H1 (cell line): ENCODE results near the gene KREMEN1. TPM values are rescaled to one million over a fixed set of nuclear protein-coding genes. Genes with fewer than 3 reads are reported as not detected.

Experiments used
- CTCF ChIA-PET: fragments of 300-600 bp; sonication (Branson Sonifier 250); formaldehyde crosslinking; loops from one replicate; lab custom pipeline; 2021; ENCODE audit not compliant: partially characterized antibody; lab: Charles Lee
- POLR2A ChIA-PET: fragments of 300-600 bp; sonication (Branson Sonifier 250); formaldehyde crosslinking; loops from one replicate; lab custom pipeline; 2021; ENCODE audit warnings: inconsistent platforms; ENCODE audit not compliant: partially characterized antibody; lab: Charles Lee
- DNase-seq, 2 experiments: peaks; one replicate each; pipeline versions ENCODE4 v3.0.0 to v3.0.0-alpha.2; 2010 to 2022; ENCODE audit warnings: low spot score in 2 of 2, low read depth in 1 of 2, mixed read lengths in 1 of 2
- FAIRE-seq: peaks from 2 replicates; lab custom pipeline; 2011; peaks lifted over from hg19 to GRCh38; lab: Jason Lieb, UNC
- H2AFZ ChIP-seq: 2 replicates; pipeline ENCODE4 v1.8.1; 2012; ENCODE audit warnings: low read length, inconsistent platforms
- H2AK5ac ChIP-seq: 2 replicates; pipeline ENCODE4 v1.6.1; 2013; ENCODE audit warnings: low read depth, low read length
- H2BK120ac ChIP-seq: replicated peaks from 2 replicates; pipeline ENCODE3; 2013; ENCODE audit warnings: low read depth, low read length, inconsistent platforms
- H2BK12ac ChIP-seq: 2 replicates; pipeline ENCODE4 v1.6.1; 2013; ENCODE audit warnings: low read depth, low read length
- H2BK15ac ChIP-seq: 2 replicates; pipeline ENCODE4 v1.6.1; 2013; ENCODE audit warnings: low read length
- H2BK20ac ChIP-seq: 2 replicates; pipeline ENCODE4 v1.6.1; 2013; ENCODE audit warnings: low read length
- H2BK5ac ChIP-seq: 2 replicates; pipeline ENCODE4 v1.6.1; 2013; ENCODE audit warnings: low read depth, low read length
- H3K14ac ChIP-seq: 2 replicates; pipeline ENCODE4 v1.6.1; 2013; ENCODE audit warnings: inconsistent platforms; ENCODE audit not compliant: insufficient read length
- H3K18ac ChIP-seq: 2 replicates; pipeline ENCODE4 v1.6.1; 2013; ENCODE audit warnings: low read length; ENCODE audit errors: extremely low read depth
- H3K23ac ChIP-seq: 2 replicates; pipeline ENCODE4 v1.6.1; 2013; ENCODE audit warnings: inconsistent platforms; ENCODE audit not compliant: insufficient read length
- H3K23me2 ChIP-seq: 2 replicates; pipeline ENCODE4 v1.6.1; 2013; ENCODE audit warnings: low read depth, low read length
- H3K27ac ChIP-seq: 2 replicates; pipeline ENCODE4 v1.6.1; 2011; ENCODE audit warnings: low read depth, low read length, inconsistent platforms
- H3K27me3 ChIP-seq, 4 experiments: replicated peaks in 1 of 4; 1 replicate in 1 of 4; 2 replicates in 3 of 4; pipeline versions ENCODE4 v1.6.1 to v1.8.1; 2011 to 2013; ENCODE audit warnings: low read length in 3 of 4, mild to moderate bottlenecking in 3 of 4, inconsistent platforms in 2 of 4, mixed read lengths in 2 of 4, moderate library complexity in 1 of 4; ENCODE audit not compliant: control insufficient read depth in 3 of 4, insufficient read depth in 3 of 4; ENCODE audit errors: extremely low read depth in 1 of 4
- H3K36me3 ChIP-seq, 4 experiments: 2 replicates each; pipeline versions ENCODE4 v1.6.1 to v1.8.1; 2011 to 2013; ENCODE audit warnings: mild to moderate bottlenecking in 4 of 4, low read length in 3 of 4, moderate library complexity in 2 of 4, control low read depth in 1 of 4, inconsistent platforms in 1 of 4; ENCODE audit not compliant: insufficient read depth in 4 of 4, control insufficient read depth in 2 of 4
- H3K4ac ChIP-seq: replicated peaks from 2 replicates; pipeline ENCODE3; 2013; ENCODE audit warnings: low read length, low read depth, mixed read lengths, inconsistent platforms; ENCODE audit not compliant: insufficient read length
- H3K4me1 ChIP-seq, 4 experiments: replicated peaks in 1 of 4; 1 replicate in 1 of 4; 2 replicates in 3 of 4; pipeline versions ENCODE4 v1.6.1 to v1.8.1; 2011 to 2013; ENCODE audit warnings: low read length in 3 of 4, inconsistent platforms in 2 of 4, mixed read lengths in 1 of 4; ENCODE audit not compliant: insufficient read depth in 4 of 4, control insufficient read depth in 3 of 4
- H3K4me2 ChIP-seq, 2 experiments: 2 replicates each; pipeline versions ENCODE4 v1.6.1 to v1.8.1; 2011 to 2013; ENCODE audit warnings: low read depth in 2 of 2, low read length in 2 of 2, control low read depth in 1 of 2, inconsistent platforms in 1 of 2, mild to moderate bottlenecking in 1 of 2; ENCODE audit not compliant: insufficient read depth in 1 of 2
- H3K4me3 ChIP-seq, 4 experiments: fragments of 200-600, 300-600 bp in 1 of 4; sonication (generic), shearing (Covaris generic), sonication (Bioruptor Twin) in 1 of 4; 2 replicates each; pipeline versions ENCODE4 v1.5.1 to v1.8.1; 2011 to 2016; ENCODE audit warnings: low read length in 4 of 4, low read depth in 3 of 4, control low read depth in 2 of 4, inconsistent platforms in 2 of 4, mild to moderate bottlenecking in 2 of 4, mixed read lengths in 1 of 4, moderate library complexity in 1 of 4; ENCODE audit not compliant: insufficient read depth in 2 of 4; ENCODE audit errors: extremely low read depth in 1 of 4
- H3K56ac ChIP-seq: replicated peaks from 2 replicates; pipeline ENCODE3; 2013; ENCODE audit warnings: low read depth, mild to moderate bottlenecking, mixed read lengths, low read length, inconsistent platforms; ENCODE audit not compliant: insufficient read length
- H3K79me1 ChIP-seq: 2 replicates; pipeline ENCODE4 v1.6.1; 2013; ENCODE audit warnings: low read depth, low read length, control low read depth
- H3K79me2 ChIP-seq, 2 experiments: 2 replicates each; pipeline versions ENCODE4 v1.6.1 to v1.8.1; 2012 to 2013; ENCODE audit warnings: low read length in 2 of 2, mild to moderate bottlenecking in 2 of 2, inconsistent platforms in 1 of 2; ENCODE audit not compliant: insufficient read depth in 2 of 2, control insufficient read depth in 1 of 2
- H3K9ac ChIP-seq, 4 experiments: replicated peaks in 1 of 4; 1 replicate in 1 of 4; 2 replicates in 3 of 4; pipeline versions ENCODE4 v1.6.1 to v1.8.1; 2011 to 2013; ENCODE audit warnings: low read depth in 3 of 4, low read length in 3 of 4, control low read depth in 2 of 4, mild to moderate bottlenecking in 2 of 4, moderate library complexity in 2 of 4, inconsistent platforms in 1 of 4; ENCODE audit errors: extremely low read depth in 1 of 4
- H3K9me3 ChIP-seq, 2 experiments: 2 replicates each; pipeline versions ENCODE4 v1.6.1 to v1.8.1; 2012 to 2013; ENCODE audit warnings: mild to moderate bottlenecking in 2 of 2, moderate library complexity in 2 of 2, control low read depth in 1 of 2, inconsistent platforms in 1 of 2, low read depth in 1 of 2, low read length in 1 of 2, mixed read lengths in 1 of 2; ENCODE audit not compliant: insufficient read depth in 2 of 2
- H4K20me1 ChIP-seq, 2 experiments: replicated peaks in 1 of 2; 2 replicates each; pipeline versions ENCODE3 to v1.8.1; 2011 to 2013; ENCODE audit warnings: inconsistent platforms in 2 of 2, low read length in 2 of 2, mild to moderate bottlenecking in 1 of 2; ENCODE audit not compliant: insufficient read depth in 2 of 2, control insufficient read depth in 1 of 2
- H4K5ac ChIP-seq: 2 replicates; pipeline ENCODE4 v1.6.1; 2013; ENCODE audit warnings: low read length, low read depth, mixed read lengths, inconsistent platforms; ENCODE audit not compliant: insufficient read length
- H4K8ac ChIP-seq: 2 replicates; pipeline ENCODE4 v1.8.0; 2013; ENCODE audit warnings: mild to moderate bottlenecking, moderate library complexity, low read length, inconsistent platforms; ENCODE audit not compliant: insufficient read depth; ENCODE audit errors: extremely low read depth
- H4K91ac ChIP-seq: replicated peaks from 2 replicates; pipeline ENCODE3; 2013; ENCODE audit warnings: low read length, mixed read lengths, inconsistent platforms; ENCODE audit not compliant: insufficient read length
- EGR1 ChIP-seq: IDR thresholded peaks from 2 replicates; pipeline ENCODE4 v1.6.1; 2011; ENCODE audit warnings: low read depth, low read length, borderline replicate concordance
- POLR2A ChIP-seq, 2 experiments: IDR thresholded peaks; 1 replicate in 1 of 2; 2 replicates in 1 of 2; pipeline ENCODE4 v1.6.1; 2011; ENCODE audit warnings: low read depth in 2 of 2, low read length in 2 of 2, mild to moderate bottlenecking in 2 of 2; ENCODE audit errors: control extremely low read depth in 1 of 2
- RAD21 ChIP-seq, 2 experiments: IDR thresholded peaks in 1 of 2; conservative IDR thresholded peaks in 1 of 2; 2 replicates each; pipeline ENCODE4 v1.6.1; 2011; ENCODE audit warnings: low read depth in 2 of 2, low read length in 2 of 2, improper control_type of control experiment in 1 of 2, inconsistent platforms in 1 of 2, mild to moderate bottlenecking in 1 of 2, moderate library complexity in 1 of 2
- RBBP5 ChIP-seq: IDR thresholded peaks from 2 replicates; pipeline ENCODE4 v1.7.1; 2012; ENCODE audit warnings: low read depth, mild to moderate bottlenecking, inconsistent platforms, low read length, moderate library complexity, borderline replicate concordance
- WGBS, 2 experiments: shearing (Covaris generic) in 1 of 2; methylation state at CpG; one replicate each; pipeline versions ENCODE4 v1.1.6 to v1.1.7; 2013 to 2015; ENCODE audit warnings: low lambda C conversion rate in 2 of 2, mixed read lengths in 2 of 2, inconsistent platforms in 1 of 2, low coverage in 1 of 2, missing lambda C conversion rate in 1 of 2; ENCODE audit not compliant: insufficient replicate concordance in 2 of 2, insufficient coverage in 1 of 2, insufficient read length in 1 of 2; ENCODE audit errors: extremely low coverage in 1 of 2, missing lambda C conversion rate in 1 of 2; 5-methylcytosine and 5-hydroxymethylcytosine counted together
- polyA plus RNA-seq, 7 experiments: library from polyadenylated mRNA; depleted of rRNA in 3 of 7; stranded (reverse) in 5 of 7; unstranded in 2 of 7; fragments of >200 nt in 5 of 7; fragments of 200-250 nt in 2 of 7; gene quantifications; 1 replicate in 5 of 7; 2 replicates in 1 of 7; 4 replicates in 1 of 7; pipeline versions ENCODE4 v1.2.1 to v1.2.3, GENCODE V29; 2011 to 2013; ENCODE audit warnings: missing spikeins in 2 of 7, mixed read lengths in 2 of 7
- total RNA-seq: library from RNA; stranded (reverse); fragmentation: NEBNext Ultra II Directional; extraction: Animal tissue kit (Norgen Biotek cat#: 25700); gene quantifications from 2 replicates; pipeline ENCODE4 v1.2.1, GENCODE V29; 2021

The KREMEN1 gene
- total and polyA plus RNA-seq, 2 of the 8 experiments (the other 6 are each of a cell fraction or from before 2014, with no cell fraction given) = 2.1 to 3.2 TPM

GRCh38 chr22:29032584-29032983 is 40.3 kb upstream of the KREMEN1 start:
- TF ChIP-seq POLR2A (IDR thresholded peaks at IDR 0.05; ENCODE audit: control extremely low read depth in 1 of 2, low read depth in 2 of 2, low read length in 2 of 2) (no peak), EGR1 (no peak), RBBP5 (no peak), RAD21 (IDR thresholded peaks at IDR 0.05 in 1 of 2, conservative IDR thresholded peaks at IDR 0.05 in 1 of 2; ENCODE audit: low read depth in 2 of 2, low read length in 2 of 2) (no peak)

More at GRCh38 chr22:29032584-29032983, 40.3 kb upstream of the KREMEN1 start:
- ChIA-PET CTCF (interaction anchor here (0.9 to 7.1 kb wide), 6 partner anchors 8 to 114 kb away, joined by 3 to 37 read pairs (median 4); no protein-coding TSS in a partner anchor), POLR2A (interaction anchor here (1.0 to 1.1 kb wide), 2 partner anchors 8 to 9 kb away, joined by 3 read pairs; no protein-coding TSS in a partner anchor)
- Histone ChIP-seq H3K27ac (no peak overlapping the region), H3K36me3 (no peaks in the 10 kb centered on the region), H3K4ac (no peak overlapping the region), H2AFZ (no peak overlapping the region), H2BK20ac (no peak overlapping the region), H3K56ac (no peak overlapping the region), H3K23ac (no peak overlapping the region), H2BK15ac (peak overlapping the region; percentile 37; the same call in 1 of the 2 replicates), H2BK120ac (no peak overlapping the region), H2AK5ac (peak overlapping the region; percentile 30; the same call in 1 of the 2 replicates), H3K4me1 (peaks cover 11 to 20% (median 15%) of the 10 kb centered on the region in 4 experiments), H3K9me3 (no peaks in the 10 kb centered on the region), H4K91ac (peak overlapping the region; percentile 73), H3K14ac (no peak overlapping the region), H2BK5ac (no peak overlapping the region; the same call in 1 of the 2 replicates), H2BK12ac (peak overlapping the region; percentile 89; the same call in 1 of the 2 replicates), H4K8ac (no peak overlapping the region), H4K5ac (no peak overlapping the region), H3K79me2 (peaks cover 0 to 28% of the 10 kb centered on the region in 2 experiments; a peak in 2 of 4 replicates), H3K23me2 (peaks cover 5% of the 10 kb centered on the region), H3K4me3 (no peak overlapping the region), H4K20me1 (no peaks in the 10 kb centered on the region), H3K79me1 (peaks cover 16% of the 10 kb centered on the region), H3K27me3 (no peaks in the 10 kb centered on the region), H3K9ac (no peak overlapping the region), H3K18ac (no peak overlapping the region), H3K4me2 (peak overlapping the region in 1 of 2 experiments; percentile 66; a peak in 1 of 4 replicates)
- no peak for FAIRE-seq
- no peak for DNase-seq
- 91% methylated on average over 2 of the region's 2 CpGs; no CpG with 5 or more reads in 1 of the 2 experiments for WGBS, 2 experiments
